Tibial nerve (tissue), 4 donors: Measurements from ENCODE around the gene SIRT7.
A peak's percentile ranks its signal among the peaks of the same experiment; 100 is the strongest.

Experiments
- CTCF ChIP-seq, 5 experiments: fragments of 200-600 bp in 3 of 5; fragments of 450-650 bp in 2 of 5; sonication (generic) in 3 of 5; IDR thresholded peaks; one replicate each; pipeline ENCODE4 v1.5.1; 2016 to 2019; ENCODE audit warnings: antibody characterized with exemption in 5 of 5, mild to moderate bottlenecking in 3 of 5, moderate library complexity in 2 of 5
- EP300 ChIP-seq, 2 donors: sonication (generic); formaldehyde crosslinking; IDR thresholded peaks; one replicate each; pipeline ENCODE4 v1.6.1; 2017; ENCODE audit warnings: antibody characterized with exemption in 2 of 2, mild to moderate bottlenecking in 1 of 2
- POLR2A ChIP-seq, 2 donors: fragments of 450-650 bp; IDR thresholded peaks; one replicate each; pipeline ENCODE4 v1.6.1; 2017; ENCODE audit warnings: antibody characterized with exemption in 2 of 2, mild to moderate bottlenecking in 2 of 2, moderate library complexity in 2 of 2

GRCh38 chr17:81959362-81960129, 41.6 kb upstream of the SIRT7 start:
- TF ChIP-seq CTCF (IDR thresholded peaks at IDR 0.05) = peak; percentile 81 to 100 (median 95)
- no peak for TF ChIP-seq POLR2A (IDR thresholded peaks at IDR 0.05)
- no peak for TF ChIP-seq EP300 (IDR thresholded peaks at IDR 0.05)
